HG03139 (cell line): ENCODE measurements around the gene TRIM41.
"Not testable (repeated sequence)": the region's sequence is repeated elsewhere in the genome, so short reads cannot be mapped to it uniquely, and the experiment has no call there.

ENCODE experiments used
- ATAC-seq: cut with Tn5 transposase; IDR thresholded peaks from one replicate; pipeline ENCODE4 v1.9.1; 2021; ENCODE audit not compliant: unreplicated experiment

The TRIM41 gene

DNA sequence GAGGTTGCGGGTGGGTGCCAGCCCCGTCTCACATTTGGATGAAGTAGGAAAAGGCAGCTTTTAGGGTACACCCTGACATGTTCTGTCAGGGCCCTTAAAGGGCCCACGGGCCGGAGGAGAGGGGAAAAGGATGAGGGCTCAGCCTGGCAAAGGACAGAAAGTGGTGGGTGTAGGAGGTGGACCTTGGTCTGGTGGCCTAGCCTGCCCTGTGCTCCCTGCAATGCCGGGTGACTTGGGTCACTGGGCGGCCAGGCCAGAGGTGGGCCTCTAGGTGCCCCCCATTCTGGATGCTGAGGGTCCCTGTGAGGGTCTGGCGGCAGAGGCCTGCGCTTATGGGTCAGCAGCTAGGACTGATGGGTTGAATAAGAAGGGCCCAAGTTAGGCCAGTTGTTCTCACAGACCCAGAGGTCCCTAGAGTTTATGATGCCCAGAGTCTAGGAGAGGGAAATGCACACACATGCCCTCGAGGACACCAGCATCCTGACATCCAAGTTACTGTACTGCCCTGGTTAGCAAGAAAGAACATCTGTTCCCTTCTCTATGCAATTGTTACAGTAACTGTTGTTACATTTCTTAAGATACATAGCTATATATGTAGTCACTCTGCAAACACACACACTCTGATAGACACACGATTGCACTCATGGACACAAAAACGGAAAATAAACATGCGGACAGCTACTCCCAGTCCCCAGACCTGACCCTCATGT, 30.6 kb upstream of the TRIM41 start:
- no peak for ATAC-seq

DNA sequence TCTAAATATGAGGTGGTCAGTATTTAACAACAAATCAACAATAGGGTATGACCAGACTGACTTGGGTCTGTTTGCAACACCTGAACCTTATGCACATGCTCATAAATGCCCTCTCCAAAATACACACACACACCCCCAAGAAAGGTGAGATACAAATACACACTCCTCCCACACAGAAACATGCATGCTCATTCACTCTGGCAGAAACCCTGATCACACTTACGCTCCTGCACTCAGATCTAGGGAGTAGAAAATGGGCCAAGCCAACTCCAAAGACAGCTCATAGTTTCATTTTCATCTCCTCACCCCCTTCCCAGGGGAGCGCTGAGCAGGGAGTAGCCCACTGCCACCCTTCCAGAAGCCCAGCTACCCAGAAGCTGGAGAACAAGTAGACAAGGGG, 29.4 kb upstream of the TRIM41 start:
- ATAC-seq: no peak

DNA sequence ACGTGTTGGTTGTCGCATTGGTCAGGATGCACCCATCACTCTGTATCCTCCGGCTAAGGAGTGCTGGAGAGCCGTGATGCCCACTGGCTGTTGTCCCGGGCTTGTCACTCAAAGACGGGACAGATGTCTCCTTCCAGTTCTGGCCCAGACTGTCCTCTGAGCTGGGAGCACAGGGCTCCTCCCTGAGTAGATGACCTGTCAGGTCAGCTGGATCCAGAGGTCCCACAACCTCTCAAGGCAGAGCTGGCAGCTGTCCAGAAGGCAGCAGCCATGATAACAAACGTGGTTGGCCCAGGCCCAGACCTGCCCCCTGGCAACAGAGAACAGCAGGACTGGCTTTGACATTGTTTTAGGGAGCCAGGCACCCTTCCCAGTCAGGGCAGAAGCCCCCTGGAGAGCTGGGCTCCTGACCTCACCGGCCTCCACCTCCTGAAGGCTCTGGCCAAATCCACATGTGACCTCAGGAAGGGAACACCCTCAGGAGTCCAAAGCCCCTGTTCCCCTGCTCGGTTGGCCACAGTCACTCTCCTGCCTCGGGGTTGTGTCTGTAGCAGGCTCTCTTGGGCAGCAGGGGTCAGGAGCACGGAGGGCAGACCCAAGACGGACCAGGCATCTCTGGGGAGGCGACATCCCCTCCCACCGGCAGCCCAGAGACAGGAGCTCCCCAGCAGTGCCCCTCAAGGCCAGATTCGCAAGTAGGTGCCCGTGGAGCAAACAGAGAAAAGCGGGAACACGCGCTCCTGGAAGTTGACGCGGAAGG, 28.4 kb upstream of the TRIM41 start:
- no peak for ATAC-seq

DNA sequence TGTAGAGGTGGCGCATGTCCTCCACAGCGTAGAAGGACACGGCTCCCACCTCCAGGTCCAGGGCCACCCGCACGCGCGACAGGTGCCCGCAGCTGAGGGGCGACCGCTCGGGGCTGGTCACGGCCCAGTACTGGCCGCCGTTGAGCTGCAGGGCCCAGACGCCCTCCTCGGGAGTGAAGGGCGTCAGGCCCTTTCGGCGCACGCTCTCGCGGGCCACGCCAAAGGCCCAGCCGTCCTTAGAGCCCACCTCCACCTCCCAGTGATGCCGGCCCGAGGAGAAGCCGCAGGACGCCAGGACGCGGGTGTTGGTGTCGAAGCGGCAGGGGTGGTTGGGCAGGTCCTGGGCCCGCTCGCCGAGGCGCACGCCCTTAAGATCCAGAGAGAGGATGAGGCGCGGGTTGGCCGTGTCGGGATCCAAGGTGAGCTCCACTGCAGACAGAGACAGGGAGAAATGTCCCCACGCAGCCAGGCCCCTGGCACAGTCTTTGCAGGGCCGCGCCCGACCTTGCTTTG, 27.8 kb upstream of the TRIM41 start:
- no peak for ATAC-seq

DNA sequence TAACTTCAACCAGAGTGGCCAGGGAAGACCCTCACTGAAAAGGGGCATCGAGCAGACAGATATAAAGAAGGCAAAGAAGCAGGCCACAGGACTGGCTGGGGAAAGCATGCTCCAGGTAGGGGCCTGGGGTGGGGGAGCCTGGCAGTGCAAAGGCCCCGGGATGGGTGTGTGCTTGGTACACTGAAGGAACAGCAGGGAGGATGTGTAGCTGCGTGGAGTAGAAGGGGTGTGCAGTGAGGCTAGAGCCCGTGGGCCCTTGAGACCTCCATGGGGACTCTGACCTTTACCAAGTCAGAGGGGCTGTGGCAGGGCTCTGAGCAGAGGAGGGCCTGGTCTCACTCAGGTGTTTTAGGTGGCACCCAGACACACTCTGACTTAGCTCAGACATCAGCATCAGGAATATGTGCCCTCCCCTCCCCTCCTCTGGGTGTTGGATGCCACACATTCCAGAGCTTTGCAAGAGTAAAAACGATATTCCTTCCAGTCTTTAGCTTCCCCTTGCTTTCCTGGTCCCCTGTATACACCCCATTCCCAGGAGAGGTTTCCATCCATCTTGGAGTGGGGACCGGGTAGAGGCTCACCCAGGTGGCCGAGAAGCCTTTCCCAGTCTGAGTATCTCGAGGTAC, 25.6 kb upstream of the TRIM41 start:
- no peak for ATAC-seq

DNA sequence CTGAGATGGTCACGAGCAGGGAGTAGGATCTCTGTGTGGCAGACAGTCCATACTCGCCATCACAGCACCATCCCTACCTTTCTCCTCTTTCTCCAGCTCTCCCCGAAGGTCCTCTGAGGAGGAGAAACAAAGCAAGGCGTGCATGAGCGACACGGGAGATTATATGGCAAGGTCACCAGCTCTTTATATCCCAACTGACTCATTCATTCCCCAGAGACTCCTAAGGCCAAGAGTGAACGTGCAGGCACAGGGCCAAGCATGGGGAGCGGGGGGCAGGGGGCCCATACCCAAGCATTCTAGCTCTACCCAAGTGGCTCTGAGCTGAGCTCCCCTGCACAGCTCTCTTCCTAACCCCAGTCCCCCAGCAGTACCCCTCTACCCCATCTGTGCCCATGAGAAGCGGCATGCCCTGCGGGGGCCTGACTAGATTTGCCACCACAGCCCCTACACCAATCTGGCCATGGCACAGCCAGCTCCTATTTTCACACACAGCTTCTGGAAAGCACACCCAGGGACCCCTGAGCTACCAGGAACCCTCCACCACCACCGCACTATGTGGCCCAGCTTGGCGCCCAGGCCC, 24.9 kb upstream of the TRIM41 start:
- no peak for ATAC-seq

DNA sequence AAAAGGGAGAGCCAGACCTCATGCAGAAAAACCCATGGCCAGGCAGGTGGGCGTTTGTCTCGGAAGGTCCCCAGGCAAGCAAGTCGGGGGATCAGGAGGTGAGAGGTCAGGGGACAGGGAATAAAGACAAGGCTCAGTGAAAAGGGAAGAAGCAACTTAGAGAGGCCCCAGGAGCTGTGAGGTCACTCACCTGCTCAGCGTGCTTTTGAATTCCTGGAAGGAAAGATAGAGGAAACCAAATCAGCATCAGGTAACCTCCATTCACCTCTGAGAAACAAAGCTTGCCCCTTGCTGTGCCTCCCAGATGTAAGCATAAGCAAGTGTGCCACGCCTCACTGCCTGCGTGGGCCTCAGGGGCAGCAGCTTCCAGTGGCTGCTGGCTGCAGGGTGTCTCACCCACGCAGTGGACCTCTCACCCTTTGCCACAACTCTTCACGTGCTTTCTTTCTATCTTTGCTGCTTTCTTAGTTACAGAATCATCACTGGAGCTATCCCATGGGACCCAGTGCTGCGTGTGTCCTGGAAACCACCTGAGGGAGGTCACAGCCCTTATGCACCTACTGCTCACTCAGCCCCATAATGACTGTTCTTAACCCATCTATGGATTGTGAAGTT, 24.1 kb upstream of the TRIM41 start:
- ATAC-seq: peak; percentile 48

DNA sequence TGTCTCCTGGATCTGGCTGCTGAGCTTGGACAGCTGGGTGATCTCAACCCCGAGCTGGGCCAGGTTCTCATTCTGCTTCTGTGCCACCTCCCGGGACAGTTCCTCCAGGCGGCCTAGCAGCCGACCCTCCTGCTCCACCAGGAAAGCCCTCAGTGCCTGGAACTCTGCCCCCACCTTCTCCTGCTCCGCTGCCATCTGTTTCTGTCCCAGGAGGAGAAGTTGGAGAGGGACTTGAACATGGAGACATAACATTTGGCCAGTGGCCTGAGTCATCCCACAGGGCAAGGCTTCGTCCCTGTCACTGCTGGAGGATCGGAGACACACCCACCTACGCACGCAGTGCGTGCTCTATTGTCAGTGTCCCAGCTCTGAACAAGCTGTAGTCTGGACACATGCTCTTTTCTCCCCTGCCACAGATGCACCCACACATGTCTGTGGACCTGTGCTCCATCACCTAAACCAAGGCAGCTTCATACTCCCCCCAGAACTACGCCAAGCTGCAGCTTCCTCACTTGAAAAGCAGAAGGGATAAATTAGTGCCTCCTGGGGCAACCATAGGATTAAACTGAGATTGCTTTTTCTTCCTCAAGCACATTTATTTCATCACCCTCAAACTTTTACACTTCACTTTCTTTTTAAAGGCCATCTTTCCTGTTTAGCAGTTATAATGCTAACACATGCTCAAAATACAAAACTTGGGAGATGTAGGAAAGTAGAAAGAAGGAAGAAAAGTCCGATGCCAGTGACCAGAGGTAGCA, 23.0 kb upstream of the TRIM41 start:
- no peak for ATAC-seq

DNA sequence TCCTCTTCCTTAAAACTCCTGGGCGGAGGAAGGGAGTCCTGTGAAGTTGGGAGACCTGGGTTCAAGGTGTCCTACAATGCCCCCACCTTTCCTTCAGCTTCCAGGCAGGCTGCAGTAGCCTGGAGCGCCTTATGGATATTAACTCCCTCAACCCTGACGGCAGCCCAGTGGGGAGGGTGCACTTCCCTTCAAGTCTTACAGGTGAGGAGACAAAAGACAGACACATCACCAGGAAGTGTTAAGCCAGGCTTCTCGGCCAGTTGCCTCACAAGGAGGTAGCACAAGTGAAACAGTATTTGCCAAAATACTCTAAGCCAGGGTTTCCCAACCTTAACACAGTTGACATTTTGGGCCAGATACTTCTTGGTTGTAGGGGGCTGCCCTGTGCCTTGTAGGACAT, 22.3 kb upstream of the TRIM41 start:
- no peak for ATAC-seq

DNA sequence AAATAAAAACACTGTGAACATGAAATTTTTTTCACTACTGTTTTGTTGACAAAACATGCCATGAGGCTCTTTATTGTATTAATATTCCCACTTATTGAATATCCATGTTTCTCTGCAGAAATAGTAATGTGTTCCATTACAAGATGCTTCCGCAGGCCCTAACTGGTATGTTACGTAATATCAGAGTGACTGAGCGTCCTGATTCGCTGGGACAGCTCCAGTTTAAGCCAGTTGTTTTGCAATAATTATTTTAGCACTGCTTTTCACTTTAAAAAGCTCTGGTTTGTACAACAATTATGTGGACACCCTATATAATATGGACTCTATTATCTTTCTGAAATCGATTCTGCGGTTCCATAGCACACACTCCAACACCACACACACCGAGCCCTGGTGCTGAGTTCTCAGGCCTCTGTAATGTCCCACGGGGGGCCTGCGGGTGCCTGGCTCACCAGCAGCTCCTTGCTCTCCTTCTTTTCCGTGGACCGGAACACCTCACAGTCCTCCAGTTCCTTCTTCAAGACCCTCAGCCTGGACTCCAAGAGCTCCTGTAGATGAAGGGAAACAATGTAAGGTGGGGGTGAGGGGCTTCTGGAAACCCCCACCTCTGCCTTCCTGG, 19.9 kb upstream of the TRIM41 start:
- ATAC-seq: no peak

DNA sequence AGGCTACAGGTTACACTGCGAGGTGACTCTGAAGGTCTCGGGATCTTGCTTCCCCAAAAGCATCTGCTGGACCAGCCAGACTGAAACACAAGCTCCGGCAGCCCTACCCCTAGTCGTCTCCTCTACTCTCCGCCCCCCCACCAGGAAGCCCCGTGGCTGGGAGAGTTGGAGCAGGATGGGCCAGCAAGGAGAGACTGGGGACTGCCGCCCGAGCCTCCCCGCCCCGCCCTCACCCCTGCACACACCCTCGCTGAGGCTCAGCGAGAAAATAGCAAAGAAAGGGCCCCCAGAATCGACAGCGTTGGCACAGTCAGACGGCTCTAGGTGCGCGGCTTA, 19.3 kb upstream of the TRIM41 start:
- ATAC-seq: no peak

DNA sequence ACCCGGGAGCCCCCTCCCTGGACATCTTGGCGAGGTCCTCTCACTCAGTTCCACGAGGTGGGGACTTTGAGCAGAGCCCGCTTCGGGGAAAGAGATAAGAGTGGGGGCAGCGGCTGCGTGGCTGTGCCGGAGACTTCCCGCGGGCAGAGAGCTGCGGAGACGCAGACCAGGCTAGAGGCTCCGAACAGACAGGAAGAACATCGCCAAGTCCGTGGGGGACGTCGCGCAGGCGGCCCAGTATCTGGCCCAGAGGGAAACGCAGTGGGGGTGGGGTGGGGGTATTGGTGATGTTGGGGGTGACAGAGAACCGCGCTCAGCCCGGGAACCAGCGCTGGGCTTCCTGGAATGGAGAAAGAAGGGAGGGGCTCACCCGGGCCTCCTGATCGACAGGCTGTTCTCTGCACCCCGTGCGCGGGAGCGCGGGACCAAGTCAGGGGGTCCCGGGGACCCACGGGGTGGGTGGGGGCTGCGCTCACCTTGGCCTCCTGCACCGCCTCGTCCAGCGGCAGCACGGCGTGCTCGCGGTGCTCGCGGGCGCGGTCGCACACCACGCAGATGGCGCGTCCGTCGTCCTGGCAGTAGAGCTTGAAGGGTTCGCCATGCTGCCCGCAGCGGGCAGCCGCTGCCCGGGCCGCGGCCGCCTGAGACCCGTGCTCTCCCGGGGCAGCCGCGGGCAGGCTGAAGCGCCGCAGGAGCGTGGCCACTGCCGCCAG, 18.8 kb upstream of the TRIM41 start:
- ATAC-seq: no peak

DNA sequence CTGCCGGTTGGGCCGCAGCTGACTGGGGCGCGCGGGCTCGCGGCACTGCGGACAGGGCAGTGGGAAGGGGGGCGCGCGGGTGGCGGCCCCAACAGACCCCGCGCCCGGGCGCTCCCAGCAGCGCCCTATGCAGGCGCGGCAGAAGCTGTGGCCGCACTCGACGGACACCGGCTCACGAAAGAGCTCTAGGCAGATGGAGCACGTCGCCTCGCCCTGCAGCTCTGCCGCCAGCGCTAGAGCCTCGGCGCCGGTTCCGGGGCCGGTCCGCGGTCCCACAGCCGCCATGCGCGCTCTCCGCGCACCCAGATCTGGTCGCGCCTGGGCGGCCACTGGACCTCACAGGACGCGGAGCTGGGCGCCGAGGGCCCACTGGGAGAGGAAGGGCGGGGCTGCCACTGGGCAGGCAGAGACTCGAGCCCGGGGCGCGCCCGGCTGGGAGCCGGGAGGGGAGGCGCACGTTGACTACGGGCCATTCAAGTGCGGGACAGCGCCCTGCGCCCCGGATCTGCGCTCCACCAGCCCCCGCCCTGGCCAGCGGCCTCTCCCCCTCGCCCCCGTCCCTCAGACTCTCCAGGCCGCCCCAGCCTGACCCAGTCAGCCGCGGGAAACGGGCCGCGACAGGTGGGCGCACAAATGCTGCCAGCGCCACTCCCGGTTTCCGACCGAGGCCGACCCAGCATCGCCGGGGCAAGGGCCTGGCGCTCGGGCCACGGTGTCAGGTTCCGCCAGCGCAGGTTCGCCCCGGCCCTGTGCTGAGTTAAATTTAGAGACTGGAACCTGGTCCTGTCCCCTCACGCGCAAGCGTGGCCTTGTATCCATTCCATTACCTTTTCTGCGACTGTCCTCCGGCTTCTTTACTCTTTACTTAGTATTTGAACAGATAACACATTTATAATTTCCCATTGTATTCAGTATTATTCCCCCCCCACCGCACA, 18.0 kb upstream of the TRIM41 start, which contains the start of gene TRIM7:
TRIM7 (minus strand) TSS at position 371 of the 935 bp plus-strand sequence; CDS start at position 285, 86 bp downstream.
- no peak for ATAC-seq

DNA sequence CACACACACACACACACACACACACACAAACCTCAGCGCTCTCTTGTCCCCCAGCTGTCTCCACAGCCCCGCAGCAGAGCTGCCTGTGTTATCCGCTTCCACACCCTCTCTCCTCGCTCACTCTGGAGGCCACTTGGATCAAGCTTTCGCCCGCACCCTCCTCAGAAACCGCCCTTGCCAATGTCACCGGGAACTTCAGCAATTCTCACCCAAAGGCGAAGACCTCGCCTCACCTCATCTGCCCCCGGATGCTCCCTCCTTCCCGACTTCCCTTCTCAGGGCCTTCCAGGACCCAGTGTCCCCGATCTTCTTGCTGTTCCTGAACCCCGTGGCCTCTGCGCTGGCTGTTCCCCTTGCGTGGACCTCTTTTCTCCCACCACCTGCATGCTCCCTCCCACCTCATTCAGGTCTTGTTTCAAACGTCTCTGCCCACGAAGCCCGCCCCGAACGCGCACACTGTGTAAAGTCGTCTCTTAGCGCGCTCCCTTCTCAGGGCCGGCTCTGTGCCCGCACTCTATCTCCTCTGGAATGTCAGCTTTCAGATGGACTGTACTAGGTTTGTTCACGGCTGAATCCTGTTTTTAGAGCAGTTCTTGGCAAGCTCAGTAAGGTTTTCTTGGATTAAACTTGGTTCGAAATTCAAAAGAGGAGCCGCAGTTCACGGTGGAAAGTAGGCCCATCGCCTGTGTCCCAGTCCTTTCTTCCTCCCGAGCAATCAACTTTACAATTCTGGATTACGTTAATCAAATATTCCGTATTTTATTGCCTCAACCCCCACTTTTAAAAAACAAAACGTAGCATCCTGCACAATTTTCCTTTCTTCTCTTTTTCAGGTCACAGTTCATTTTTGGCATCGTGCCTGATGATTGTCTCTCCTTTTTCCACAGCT, 17.1 kb upstream of the TRIM41 start:
- no peak for ATAC-seq

DNA sequence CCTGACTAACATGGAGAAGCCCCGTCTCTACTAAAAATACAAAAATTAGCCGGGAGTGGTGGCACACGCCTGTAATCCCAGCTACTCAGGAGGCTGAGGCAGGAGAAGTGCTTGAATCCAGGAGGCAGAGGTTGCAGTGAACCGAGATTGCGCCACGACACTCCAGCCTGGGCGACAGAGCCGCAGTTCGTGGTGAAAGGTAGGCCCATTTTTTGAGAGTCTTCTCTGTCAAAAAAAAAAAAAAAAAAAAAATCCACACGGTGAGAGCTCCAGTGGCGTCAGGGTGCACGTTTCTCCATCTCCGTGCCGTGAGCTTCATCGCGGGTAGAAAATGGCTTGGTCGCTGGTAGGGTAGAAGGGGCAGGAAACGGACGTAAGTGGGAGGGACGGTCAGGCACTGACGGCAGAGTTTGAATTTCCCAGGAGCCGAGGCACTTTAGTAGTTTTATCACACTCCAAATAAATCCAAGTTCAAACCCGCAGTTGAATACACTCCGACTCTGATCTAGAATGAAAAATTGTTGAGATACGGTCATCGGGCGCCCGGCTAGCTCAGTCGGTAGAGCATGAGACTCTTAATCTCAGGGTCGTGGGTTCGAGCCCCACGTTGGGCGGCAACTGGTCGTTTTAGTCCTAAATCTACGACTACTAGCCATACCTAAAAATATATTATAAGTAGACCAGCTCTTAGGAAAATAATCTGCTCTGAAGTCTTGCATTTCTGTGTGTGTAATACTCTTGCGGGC, 15.7 kb upstream of the TRIM41 start:
- ATAC-seq: no peak

DNA sequence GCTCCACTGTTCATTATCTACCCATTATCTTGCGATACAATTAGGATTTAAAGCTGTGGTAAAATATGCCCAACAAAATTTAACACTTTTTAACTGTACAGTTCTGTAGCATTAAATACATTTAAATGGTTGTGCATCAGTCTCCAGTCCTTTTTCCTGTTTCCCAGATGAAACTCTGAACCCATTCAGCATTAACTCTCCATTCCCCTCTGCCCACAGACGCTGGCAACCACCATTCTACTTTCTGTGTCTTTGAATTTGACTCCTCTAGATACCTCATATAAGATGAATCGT, 15.2 kb upstream of the TRIM41 start:
- no peak for ATAC-seq

DNA sequence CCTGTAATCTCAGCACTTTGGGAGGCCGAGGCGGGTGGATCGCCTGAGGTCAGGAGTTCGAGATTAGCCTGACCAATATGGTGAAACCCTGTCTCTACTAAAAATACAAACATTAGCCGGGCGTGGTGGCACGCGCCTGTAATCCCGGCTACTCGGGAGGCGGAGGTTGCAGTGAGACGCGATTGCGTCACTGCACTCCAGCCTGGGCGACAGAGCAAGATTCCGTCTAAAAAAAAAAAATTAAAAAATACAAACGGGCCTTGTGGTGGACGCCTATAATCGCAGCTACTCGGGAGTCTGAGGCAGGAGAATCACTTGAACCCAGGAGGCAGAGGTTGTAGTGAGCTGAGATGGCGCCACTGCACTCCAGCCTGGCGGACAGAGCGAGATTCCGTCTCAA, 14.1 kb upstream of the TRIM41 start:
- ATAC-seq: not testable (repeated sequence)
